Stimulated activated CD4-positive, alpha-beta T cell treated with anti-CD3 and anti-CD28 coated beads, TNF-alpha, amount 100 ng/mL, for 4 hours (primary cell): ENCODE data around the gene ARID1B.

Experiments used
- DNase-seq, 3 experiments: peaks; one replicate each; pipeline ENCODE4 v3.0.0-alpha.2; 2020; ENCODE audit warnings: low read depth in 3 of 3

Gene ARID1B

GRCh38 chr6:157210954-157211353 lies 433.8 kb downstream of the ARID1B start:
- DNase-seq: no peak

- DNase-seq: no peak
Observed at GRCh38 chr6:157211603-157212455, 434.7 kb downstream of the ARID1B start.

DNA sequence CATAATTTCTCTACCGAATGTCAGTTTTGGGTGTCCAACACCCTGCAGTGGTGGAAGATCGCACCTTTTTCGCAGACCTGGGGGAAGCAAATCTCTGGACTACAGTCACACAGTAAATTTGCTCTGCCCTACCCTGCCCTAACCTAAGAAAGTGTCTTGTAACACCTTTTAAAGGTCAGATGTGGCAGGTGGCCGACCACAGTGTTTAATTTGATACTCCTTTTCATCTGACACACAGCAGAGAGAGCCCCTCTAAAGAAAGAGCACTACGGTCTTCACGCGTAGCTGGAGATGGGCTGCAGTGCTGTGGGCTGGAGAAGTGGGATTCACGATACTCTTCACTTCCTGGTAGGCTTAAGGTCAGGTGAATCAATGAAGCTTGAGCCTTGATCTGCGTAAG lies 436.2 kb downstream of the ARID1B start:
- no peak for DNase-seq

DNA sequence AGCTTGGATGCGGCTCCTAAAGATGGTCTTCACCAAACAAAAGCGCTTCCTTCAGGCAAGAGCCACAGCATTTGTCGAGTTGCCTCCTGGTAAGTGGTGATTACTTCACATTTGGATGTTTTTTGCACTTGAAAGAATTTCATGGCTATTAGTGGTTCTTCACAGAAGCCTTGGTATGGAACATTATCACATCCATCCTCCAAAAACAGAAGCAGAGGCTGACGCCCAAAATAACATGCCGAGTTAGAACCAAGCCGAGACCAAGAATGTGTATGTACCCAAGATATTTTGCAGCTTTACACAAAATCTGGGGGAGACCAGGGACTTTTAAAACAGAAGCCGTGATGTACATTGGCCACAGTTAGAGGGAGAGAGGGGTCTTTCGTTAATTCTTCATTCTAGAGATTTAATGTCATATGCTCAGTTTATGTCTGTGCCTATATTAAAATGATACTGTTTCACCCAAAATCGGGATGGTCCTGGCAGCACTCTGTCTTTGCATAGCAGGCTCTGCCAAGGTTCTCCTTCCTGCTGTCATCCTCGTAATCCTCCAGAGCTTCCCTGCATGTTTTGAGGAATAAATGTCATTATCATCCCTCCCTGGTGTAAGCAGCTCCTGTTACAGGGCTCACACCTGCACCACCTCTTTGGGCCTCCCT lies 436.9 kb downstream of the ARID1B start:
- no peak for DNase-seq

GRCh38 chr6:157215717-157216116 lies 438.5 kb downstream of the ARID1B start:
- no peak for DNase-seq

DNA sequence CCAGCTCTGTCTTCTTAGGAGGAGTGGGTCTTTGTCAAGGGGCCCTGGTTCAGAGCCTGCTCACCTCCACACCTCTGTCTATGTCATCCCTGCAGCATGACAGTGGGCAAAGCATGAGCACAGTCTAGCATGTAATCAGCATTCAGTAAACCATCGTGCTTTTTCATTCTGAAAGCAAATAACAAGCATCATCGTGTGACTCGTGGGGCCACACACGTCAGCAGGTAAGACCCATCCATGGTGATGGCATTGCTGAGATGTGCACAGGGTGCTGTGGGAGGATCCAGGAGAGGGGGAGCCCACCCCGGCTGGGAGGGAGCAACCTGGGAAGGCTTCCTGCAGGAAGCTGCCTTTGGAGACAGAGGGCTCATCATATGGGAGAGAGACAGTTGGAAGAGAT lies 439.4 kb downstream of the ARID1B start:
- no peak for DNase-seq

- no peak for DNase-seq
Observed at GRCh38 chr6:157217198-157217893, 440.2 kb downstream of the ARID1B start.

GRCh38 chr6:157217894-157218370 lies 440.8 kb downstream of the ARID1B start:
- DNase-seq: no peak

- DNase-seq: no peak
Observed at GRCh38 chr6:157218371-157219198, 441.4 kb downstream of the ARID1B start.

DNA sequence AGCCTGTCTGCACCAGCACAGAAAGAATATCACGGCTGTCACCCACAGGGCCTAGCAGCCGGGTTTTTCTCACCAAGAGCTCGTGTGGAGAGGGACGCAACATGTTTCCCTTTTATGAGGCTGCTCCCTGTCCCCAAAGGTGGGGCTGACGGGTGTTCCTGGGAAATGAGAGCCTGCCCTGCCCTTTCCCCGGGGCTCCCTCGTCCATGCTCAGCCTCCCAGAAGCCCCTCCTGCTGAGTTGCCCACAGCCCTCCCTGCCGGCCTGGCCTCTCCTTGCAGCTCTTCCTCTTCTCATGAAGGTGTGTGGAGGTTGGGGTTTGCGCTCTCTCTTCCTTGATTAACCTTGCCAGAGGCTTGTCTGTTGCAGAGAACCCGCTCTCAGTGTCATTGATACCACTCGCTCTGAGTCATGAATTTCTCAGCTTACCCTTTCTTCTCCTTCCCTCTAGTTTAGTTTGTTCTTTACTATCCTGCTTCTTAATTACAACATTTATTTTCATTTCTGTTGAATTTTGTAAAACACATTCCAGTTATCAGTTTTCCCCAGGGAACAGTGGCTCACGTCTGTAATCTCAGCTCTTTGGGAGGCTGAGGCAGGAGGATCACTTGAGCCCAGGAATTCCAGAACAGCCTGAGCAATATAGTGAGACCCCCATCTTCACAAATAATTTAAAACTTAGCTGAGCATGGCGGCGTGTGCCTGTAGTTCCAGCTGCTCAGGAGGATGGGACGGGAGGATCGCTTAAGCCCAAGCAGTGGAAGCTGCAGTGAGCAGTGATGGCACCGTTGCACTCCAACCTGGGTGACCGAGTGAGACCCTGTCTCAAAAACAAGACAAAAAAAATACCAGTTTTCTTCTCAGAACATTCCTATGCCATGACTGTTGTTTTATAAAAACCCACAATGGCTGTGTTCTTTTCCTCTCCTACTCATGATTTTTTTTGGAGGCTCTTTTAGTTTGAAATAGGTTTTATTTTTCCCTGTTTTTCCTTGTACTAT lies 442.3 kb downstream of the ARID1B start:
- no peak for DNase-seq

DNA sequence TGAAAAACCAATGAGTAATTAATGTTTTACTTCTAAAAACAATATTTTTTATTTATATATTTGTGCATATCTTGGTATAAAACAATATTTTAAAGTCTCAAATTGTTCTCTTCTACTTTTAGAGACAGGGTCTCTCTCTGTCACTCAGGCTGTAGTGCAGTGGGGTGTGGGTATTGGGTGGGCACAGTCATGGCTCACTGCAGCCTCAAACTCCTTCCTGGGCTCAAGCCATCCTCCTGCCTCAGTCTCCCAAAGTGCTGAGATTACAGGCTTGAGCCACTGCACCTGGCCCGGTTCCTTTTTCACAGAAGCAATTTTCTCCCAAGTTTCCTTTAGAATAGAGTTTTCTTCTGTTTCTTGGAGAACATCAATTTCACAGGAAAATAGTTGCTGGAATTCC lies 443.3 kb downstream of the ARID1B start:
- no peak for DNase-seq

DNA sequence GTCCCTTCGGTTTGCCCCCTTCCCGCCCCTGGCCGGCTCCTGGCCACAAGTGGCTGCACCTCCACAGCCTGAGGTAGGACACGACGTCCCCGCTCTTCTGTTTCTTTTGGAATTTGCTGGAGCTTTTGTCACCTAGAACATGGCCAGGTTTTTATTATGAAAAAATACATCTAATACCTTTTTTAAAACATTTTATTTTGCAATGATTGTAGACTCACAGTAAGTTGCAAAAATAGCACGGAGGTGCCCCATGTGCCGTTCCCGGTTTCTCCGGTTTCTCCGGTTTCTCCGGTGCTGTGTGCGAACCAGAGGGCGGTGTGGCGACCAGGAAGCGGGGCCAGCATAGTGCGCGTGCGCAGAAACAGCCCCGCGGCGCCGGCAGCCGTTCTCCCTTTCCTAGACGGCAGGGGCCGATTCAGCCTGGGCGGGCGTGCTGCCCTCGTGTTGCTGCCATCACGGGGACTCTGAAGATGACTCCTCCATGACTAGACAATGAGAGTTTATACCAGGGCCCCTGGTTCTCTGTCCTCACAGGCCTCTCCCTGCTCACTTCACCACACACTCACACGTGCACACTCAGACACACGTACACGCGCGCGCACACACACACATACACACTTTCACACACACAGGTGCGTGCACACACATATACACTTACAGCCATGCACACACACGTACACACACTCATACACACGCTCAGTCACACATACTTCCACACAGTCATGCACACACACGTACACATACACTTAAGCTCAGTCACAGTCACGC lies 444.1 kb downstream of the ARID1B start:
- peak; percentile 68 to 73 (median 68) for DNase-seq

DNA sequence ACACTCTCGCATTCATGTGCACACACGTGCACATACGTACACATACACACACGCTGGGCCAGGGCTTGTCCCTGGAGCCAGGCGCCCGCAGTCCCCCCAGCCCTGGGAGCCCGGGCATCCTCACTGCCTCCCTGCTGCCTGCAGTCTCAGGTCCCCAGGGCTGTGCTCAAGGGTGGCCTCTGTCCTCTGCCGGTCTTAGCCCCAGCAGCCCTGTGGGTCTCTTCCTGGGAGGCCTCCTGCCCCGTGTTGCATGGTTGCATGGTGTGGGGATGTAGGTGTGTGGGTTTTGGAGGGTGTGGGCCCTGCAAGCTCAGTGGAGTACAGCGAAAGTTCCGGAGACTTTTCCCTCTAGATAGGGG lies 444.6 kb downstream of the ARID1B start:
- no peak for DNase-seq

GRCh38 chr6:157222201-157222981 lies 445.2 kb downstream of the ARID1B start:
- no peak for DNase-seq

GRCh38 chr6:157223021-157223430 lies 445.8 kb downstream of the ARID1B start:
- no peak for DNase-seq

GRCh38 chr6:157223511-157223910 lies 446.3 kb downstream of the ARID1B start:
- no peak for DNase-seq

GRCh38 chr6:157224178-157224950 lies 447.2 kb downstream of the ARID1B start:
- DNase-seq: no peak

- DNase-seq: no peak
Observed at GRCh38 chr6:157224951-157225574, 447.9 kb downstream of the ARID1B start.
